Neural cell (in vitro differentiated cells): ENCODE data around the gene BTNL2. TPM values are rescaled to one million over a fixed set of nuclear protein-coding genes. Genes with fewer than 3 reads are reported as not detected.

Experiments
- H2AFZ ChIP-seq: fragments of 200-600, 300-800 bp; sonication (generic), shearing (Covaris generic); 2 replicates; pipeline ENCODE4 v1.6.0; 2014; ENCODE audit warnings: low read depth, mild to moderate bottlenecking, antibody characterized with exemption, low read length, moderate library complexity
- H3F3A ChIP-seq: fragments of 200-600 bp; shearing (Covaris generic); 2 replicates; pipeline ENCODE4 v1.6.1; 2016; ENCODE audit warnings: mild to moderate bottlenecking, moderate library complexity, mixed read lengths, antibody characterized with exemption, low read length; ENCODE audit not compliant: insufficient read depth, poor library complexity, severe bottlenecking
- H3K27ac ChIP-seq: fragments of 200-600, 300-800 bp; sonication (generic), shearing (Covaris generic); 2 replicates; pipeline ENCODE4 v1.5.1; 2014; ENCODE audit warnings: mild to moderate bottlenecking, low read length, moderate library complexity
- H3K27me3 ChIP-seq: fragments of 300-800, 200-600 bp; sonication (generic), shearing (Covaris generic); 2 replicates; pipeline ENCODE4 v1.6.0; 2014; ENCODE audit warnings: mild to moderate bottlenecking, low read depth, low read length, moderate library complexity; ENCODE audit not compliant: insufficient read depth
- H3K36me3 ChIP-seq: fragments of 300-800, 200-600 bp; sonication (generic), shearing (Covaris generic); 2 replicates; pipeline ENCODE4 v1.5.1; 2014; ENCODE audit warnings: mild to moderate bottlenecking, antibody characterized with exemption, low read length, moderate library complexity; ENCODE audit not compliant: insufficient read depth
- H3K4me2 ChIP-seq: fragments of 300-800, 200-600 bp; sonication (generic), shearing (Covaris generic); 2 replicates; pipeline ENCODE4 v1.6.0; 2014; ENCODE audit warnings: mild to moderate bottlenecking, low read length
- H3K4me3 ChIP-seq: fragments of 300-800, 200-600 bp; sonication (generic), shearing (Covaris generic); 2 replicates; pipeline ENCODE4 v1.5.1; 2014; ENCODE audit warnings: mild to moderate bottlenecking, low read length, moderate library complexity
- H3K79me2 ChIP-seq: fragments of 200-600 bp; shearing (Covaris generic); replicated peaks from 2 replicates; pipeline ENCODE4 v1.6.0; 2014; ENCODE audit warnings: mild to moderate bottlenecking, low read length, moderate library complexity; ENCODE audit not compliant: insufficient read depth
- H3K9ac ChIP-seq: fragments of 300-800, 200-600 bp; sonication (generic), shearing (Covaris generic); 2 replicates; pipeline ENCODE4 v1.6.1; 2016; ENCODE audit warnings: mild to moderate bottlenecking, low read length, mixed read lengths
- H3K9me2 ChIP-seq: fragments of 200-600 bp; shearing (Covaris generic); 2 replicates; pipeline ENCODE4 v1.6.1; 2016; ENCODE audit warnings: mild to moderate bottlenecking, low read length, mixed read lengths; ENCODE audit not compliant: insufficient read depth
- H3K9me3 ChIP-seq: fragments of 200-600, 300-800 bp; sonication (generic), shearing (Covaris generic); 2 replicates; pipeline ENCODE4 v1.6.1; 2016; ENCODE audit warnings: mild to moderate bottlenecking, mixed run types, low read length, moderate library complexity, mixed read lengths
- H4K20me1 ChIP-seq: fragments of 200-600 bp; shearing (Covaris generic); 2 replicates; pipeline ENCODE4 v1.6.1; 2016; ENCODE audit warnings: mild to moderate bottlenecking, mixed run types; ENCODE audit not compliant: insufficient read depth
- CTCF ChIP-seq: fragments of 450-650 bp; IDR thresholded peaks from 2 replicates; pipeline ENCODE4 v1.5.1; 2014; ENCODE audit warnings: antibody characterized with exemption, mild to moderate bottlenecking, moderate library complexity; ENCODE audit not compliant: poor library complexity, severe bottlenecking
- EP300 ChIP-seq: fragments of 450-650 bp; conservative IDR thresholded peaks from 2 replicates; pipeline ENCODE4 v1.6.1; 2014; ENCODE audit warnings: antibody characterized with exemption, mild to moderate bottlenecking, moderate library complexity; ENCODE audit not compliant: poor library complexity, severe bottlenecking
- EZH2 ChIP-seq: fragments of 200-600, 300-800 bp; shearing (Covaris generic), sonication (generic); IDR thresholded peaks from 2 replicates; pipeline ENCODE4 v1.6.1; 2014; ENCODE audit warnings: antibody characterized with exemption, low read length, borderline replicate concordance, mild to moderate bottlenecking; ENCODE audit not compliant: insufficient read depth, poor library complexity, severe bottlenecking
- MXI1 ChIP-seq: fragments of 450-650 bp; conservative IDR thresholded peaks from 2 replicates; pipeline ENCODE4 v1.6.1; 2014; ENCODE audit warnings: antibody characterized with exemption, mild to moderate bottlenecking; ENCODE audit not compliant: poor library complexity, severe bottlenecking
- POLR2AphosphoS5 ChIP-seq: IDR thresholded peaks from 2 replicates; pipeline ENCODE4 v1.6.1; 2012
- RAD21 ChIP-seq: fragments of 450-650 bp; conservative IDR thresholded peaks from 2 replicates; pipeline ENCODE4 v1.6.1; 2014; ENCODE audit warnings: antibody characterized with exemption, mild to moderate bottlenecking, moderate library complexity
- REST ChIP-seq: IDR thresholded peaks from 2 replicates; pipeline ENCODE4 v1.6.1; 2012; ENCODE audit warnings: borderline replicate concordance
- SMC3 ChIP-seq: fragments of 450-650 bp; conservative IDR thresholded peaks from 2 replicates; pipeline ENCODE4 v1.6.1; 2014; ENCODE audit warnings: antibody characterized with exemption, mild to moderate bottlenecking, moderate library complexity; ENCODE audit not compliant: poor library complexity
- TAF1 ChIP-seq: IDR thresholded peaks from 2 replicates; pipeline ENCODE4 v1.6.1; 2012; ENCODE audit warnings: low read depth
- polyA plus RNA-seq: library from polyadenylated mRNA; depleted of rRNA; stranded (reverse); fragments of >200 nt; gene quantifications from 2 replicates; pipeline ENCODE4 v1.2.3, GENCODE V29; 2014

BTNL2 gene
- polyA plus RNA-seq, 1 donor from 2014 or later, result not detected

- no peak overlapping the region for H2AFZ ChIP-seq
- H3K79me2 ChIP-seq, result no peaks in the 10 kb centered on the region
- H3K27ac ChIP-seq, result no peak overlapping the region
- H3K4me3 ChIP-seq, result no peak overlapping the region
- H3K27me3 ChIP-seq, result no peaks in the 10 kb centered on the region
- H4K20me1 ChIP-seq, result no peaks in the 10 kb centered on the region
- TF ChIP-seq MXI1 (no peak), EP300 (no peak), RAD21 (no peak), SMC3 (no peak), CTCF (no peak), POLR2AphosphoS5 (no peak), REST (no peak), TAF1 (no peak), EZH2 (no peak)
- H3K36me3 ChIP-seq, result no peaks in the 10 kb centered on the region
- H3K9me3 ChIP-seq, result no peaks in the 10 kb centered on the region
- H3K4me2 ChIP-seq, result no peak overlapping the region
- no peaks in the 10 kb centered on the region for H3K9me2 ChIP-seq
- H3F3A ChIP-seq, result no peaks in the 10 kb centered on the region
- no peak overlapping the region for H3K9ac ChIP-seq
These were observed 32.2 kb upstream of the BTNL2 start for GRCh38 chr6:32439139-32439538.

GRCh38 chr6:32436995-32437836 lies 30.2 kb upstream of the BTNL2 start:
- Histone ChIP-seq H3K4me2 (no peak overlapping the region), H3K9ac (no peak overlapping the region), H2AFZ (no peak overlapping the region), H3K27me3 (no peaks in the 10 kb centered on the region), H3K4me3 (no peak overlapping the region), H3K79me2 (no peaks in the 10 kb centered on the region), H3K36me3 (no peaks in the 10 kb centered on the region), H3K9me3 (no peaks in the 10 kb centered on the region), H3K9me2 (no peaks in the 10 kb centered on the region), H3K27ac (no peak overlapping the region), H3F3A (no peaks in the 10 kb centered on the region), H4K20me1 (no peaks in the 10 kb centered on the region)
- TF ChIP-seq REST (no peak), POLR2AphosphoS5 (no peak), TAF1 (no peak), CTCF (no peak), SMC3 (no peak), RAD21 (no peak), EZH2 (no peak), MXI1 (no peak), EP300 (no peak)
